ENCODE measurements around the gene ALS2. TPM values are rescaled to one million over a fixed set of nuclear protein-coding genes. Genes with fewer than 3 reads are reported as not detected.

Gene ALS2
- total RNA-seq, 1 donor from 2014 or later, result 41.0 TPM

- Histone ChIP-seq H3K9ac (no peak overlapping the region), H3K27me3 (no peaks in the 10 kb centered on the region), H4K20me1 (ENCODE audit: low read depth) (no peaks in the 10 kb centered on the region), H3F3A (ENCODE audit: low read depth) (peaks cover 11% of the 10 kb centered on the region), H3K79me2 (ENCODE audit: low read depth) (no peaks in the 10 kb centered on the region), H3K9me3 (ENCODE audit: low read depth) (no peaks in the 10 kb centered on the region), H3K36me3 (no peaks in the 10 kb centered on the region), H3K4me2 (no peak overlapping the region), H3K4me1 (no peaks in the 10 kb centered on the region), H2AFZ (replicated peaks) (no peak overlapping the region), H3K27ac (no peak overlapping the region), H3K4me3 (no peak overlapping the region)
- peaks cover 5% of the 10 kb centered on the region for H3K27me3 Mint-ChIP-seq (ENCODE audit: insufficient read depth, low read depth)
- H3K27ac Mint-ChIP-seq, result no peak overlapping the region
- no peaks in the 10 kb centered on the region for H3K9me3 Mint-ChIP-seq
- TF ChIP-seq CTCF (IDR thresholded peaks at IDR 0.05) (no peak), EZH2 (IDR thresholded peaks at IDR 0.05) (no peak), EZH2phosphoT487 (IDR thresholded peaks at IDR 0.05) (no peak)
- DNase-seq (ENCODE audit: low spot score), result no peak
- no peak overlapping the region for H3K4me3 Mint-ChIP-seq
- H3K4me1 Mint-ChIP-seq, result peaks cover 3% of the 10 kb centered on the region
- H3K36me3 Mint-ChIP-seq, result no peaks in the 10 kb centered on the region
Measured at GRCh38 chr2:201790989-201791388, 10.3 kb upstream of the ALS2 start.

- no peak overlapping the region for H3K27ac Mint-ChIP-seq
- DNase-seq (ENCODE audit: low spot score), result no peak
- peaks cover 5% of the 10 kb centered on the region for H3K27me3 Mint-ChIP-seq (ENCODE audit: insufficient read depth, low read depth)
- H3K9me3 Mint-ChIP-seq, result no peaks in the 10 kb centered on the region
- no peak overlapping the region for H3K4me3 Mint-ChIP-seq
- no peaks in the 10 kb centered on the region for H4K20me1 ChIP-seq (ENCODE audit: low read depth)
- H3K27me3 ChIP-seq, result no peaks in the 10 kb centered on the region
- H3K9ac ChIP-seq, result no peak overlapping the region
- no peak overlapping the region for H3K27ac ChIP-seq
- no peaks in the 10 kb centered on the region for H3K9me3 ChIP-seq (ENCODE audit: low read depth)
- no peak for TF ChIP-seq EZH2phosphoT487 (IDR thresholded peaks at IDR 0.05)
- no peak for TF ChIP-seq CTCF (IDR thresholded peaks at IDR 0.05)
- no peak for TF ChIP-seq EZH2 (IDR thresholded peaks at IDR 0.05)
- H2AFZ ChIP-seq (replicated peaks), result no peak overlapping the region
- H3K4me3 ChIP-seq, result no peak overlapping the region
- H3K36me3 ChIP-seq, result no peaks in the 10 kb centered on the region
- no peaks in the 10 kb centered on the region for H3K36me3 Mint-ChIP-seq
- no peak overlapping the region for H3K4me2 ChIP-seq
- H3K4me1 Mint-ChIP-seq, result no peaks in the 10 kb centered on the region
- no peaks in the 10 kb centered on the region for H3K4me1 ChIP-seq
- H3K79me2 ChIP-seq (ENCODE audit: low read depth), result no peaks in the 10 kb centered on the region
- H3F3A ChIP-seq (ENCODE audit: low read depth), result peaks cover 6% of the 10 kb centered on the region
Measured at GRCh38 chr2:201790291-201790690, 9.6 kb upstream of the ALS2 start.

GRCh38 chr2:201789395-201789794, 8.7 kb upstream of the ALS2 start:
- H2AFZ ChIP-seq (replicated peaks), result no peak overlapping the region
- no peak for DNase-seq (ENCODE audit: low spot score)
- no peak overlapping the region for H3K27ac Mint-ChIP-seq
- H3K4me2 ChIP-seq, result no peak overlapping the region
- no peak overlapping the region for H3K9ac ChIP-seq
- no peak overlapping the region for H3K27ac ChIP-seq
- no peaks in the 10 kb centered on the region for H4K20me1 ChIP-seq (ENCODE audit: low read depth)
- H3K36me3 Mint-ChIP-seq, result no peaks in the 10 kb centered on the region
- no peaks in the 10 kb centered on the region for H3K36me3 ChIP-seq
- H3K27me3 ChIP-seq, result no peaks in the 10 kb centered on the region
- TF ChIP-seq EZH2phosphoT487 (IDR thresholded peaks at IDR 0.05) (no peak), EZH2 (IDR thresholded peaks at IDR 0.05) (no peak), CTCF (IDR thresholded peaks at IDR 0.05) (no peak)
- no peaks in the 10 kb centered on the region for H3K4me1 ChIP-seq
- H3K27me3 Mint-ChIP-seq (ENCODE audit: insufficient read depth, low read depth), result peaks cover 5% of the 10 kb centered on the region
- no peak overlapping the region for H3K4me3 Mint-ChIP-seq
- H3K4me3 ChIP-seq, result no peak overlapping the region
- no peaks in the 10 kb centered on the region for H3K9me3 ChIP-seq (ENCODE audit: low read depth)
- H3F3A ChIP-seq (ENCODE audit: low read depth), result peaks cover 5% of the 10 kb centered on the region
- no peaks in the 10 kb centered on the region for H3K9me3 Mint-ChIP-seq
- no peaks in the 10 kb centered on the region for H3K79me2 ChIP-seq (ENCODE audit: low read depth)
- H3K4me1 Mint-ChIP-seq, result no peaks in the 10 kb centered on the region

All from neural progenitor cell (in vitro differentiated cells).